ENCODE results near the gene WT1. TPM values are rescaled to one million over a fixed set of nuclear protein-coding genes. Genes with fewer than 3 reads are reported as not detected.

WT1 gene
- 5.7 to 6.9 TPM (median 6.2 TPM) in 5 replicates for total RNA-seq (2022; extraction: Qiagen RNA extraction; ENCODE audit: low read depth)

GRCh38 chr11:32435511-32435941, at the start of gene WT1:
Gene WT1 (minus strand): TSS chr11:32435539.

Other genes with a start within 250 kb of the WT1 start
- 398 to 526 TPM (median 409 TPM) in 5 replicates for gene EIF3M, start 148.3 kb upstream of the WT1 start, total RNA-seq (2022; extraction: Qiagen RNA extraction; ENCODE audit: low read depth)